CD14-positive monocyte (primary cell): ENCODE data around the gene DBT. TPM values are rescaled to one million over a fixed set of nuclear protein-coding genes. Genes with fewer than 3 reads are reported as not detected.

Source experiments
- DNase-seq, 3 donors: peaks; one replicate each; pipeline ENCODE4 v3.0.0-alpha.2; 2011 to 2022
- H2AFZ ChIP-seq: 2 replicates; pipeline ENCODE4 v1.6.0; 2012; ENCODE audit warnings: mild to moderate bottlenecking, low read depth, low read length, inconsistent platforms; ENCODE audit not compliant: insufficient read depth, poor library complexity, severe bottlenecking
- H3K27ac ChIP-seq, 2 donors: 1 replicate in 1 of 2; 2 replicates in 1 of 2; pipeline ENCODE4 v1.5.1; 2012 to 2013; ENCODE audit warnings: low read length in 2 of 2, control low read depth in 1 of 2, inconsistent platforms in 1 of 2, low read depth in 1 of 2, mild to moderate bottlenecking in 1 of 2
- H3K27me3 ChIP-seq, 2 donors: one replicate each; pipeline versions ENCODE4 v1.6.0 to v1.6.1; 2011 to 2013; ENCODE audit warnings: low read length in 2 of 2; ENCODE audit not compliant: control insufficient read depth in 2 of 2, insufficient read depth in 2 of 2
- H3K36me3 ChIP-seq, 2 donors: replicated peaks in 1 of 2; 1 replicate in 1 of 2; 2 replicates in 1 of 2; pipeline versions ENCODE4 v1.5.1 to v1.6.1; 2012 to 2013; ENCODE audit warnings: low read length in 2 of 2, control low read depth in 1 of 2, inconsistent platforms in 1 of 2, mild to moderate bottlenecking in 1 of 2; ENCODE audit not compliant: insufficient read depth in 2 of 2, control insufficient read depth in 1 of 2
- H3K4me1 ChIP-seq, 2 donors: 1 replicate in 1 of 2; 2 replicates in 1 of 2; pipeline versions ENCODE4 v1.5.1 to v1.6.1; 2012 to 2013; ENCODE audit warnings: low read length in 2 of 2, control low read depth in 1 of 2, inconsistent platforms in 1 of 2, mild to moderate bottlenecking in 1 of 2, moderate library complexity in 1 of 2; ENCODE audit not compliant: insufficient read depth in 2 of 2, control insufficient read depth in 1 of 2
- H3K4me2 ChIP-seq: replicated peaks from 2 replicates; pipeline ENCODE3; 2012; ENCODE audit warnings: low read length, moderate library complexity, mild to moderate bottlenecking; ENCODE audit not compliant: poor library complexity, severe bottlenecking; ENCODE audit errors: extremely low read depth
- H3K4me3 ChIP-seq, 3 experiments: fragments of 200-600 bp in 1 of 3; sonication (generic) in 1 of 3; replicated peaks in 1 of 3; 1 replicate in 2 of 3; 2 replicates in 1 of 3; pipeline ENCODE4 v1.5.1; 2011 to 2013; ENCODE audit warnings: low read length in 3 of 3, mild to moderate bottlenecking in 3 of 3, control low read depth in 2 of 3, low read depth in 2 of 3, inconsistent platforms in 1 of 3, moderate library complexity in 1 of 3
- H3K79me2 ChIP-seq: 2 replicates; pipeline ENCODE4 v1.6.0; 2012; ENCODE audit warnings: mild to moderate bottlenecking, control low read depth, inconsistent platforms, low read length, moderate library complexity; ENCODE audit not compliant: insufficient read depth
- H3K9ac ChIP-seq: 2 replicates; pipeline ENCODE4 v1.6.0; 2017; ENCODE audit warnings: low read length, mild to moderate bottlenecking; ENCODE audit not compliant: insufficient read depth, poor library complexity, severe bottlenecking
- H3K9me3 ChIP-seq, 2 donors: replicated peaks in 1 of 2; 1 replicate in 1 of 2; 2 replicates in 1 of 2; pipeline versions ENCODE4 v1.5.1 to v1.6.1; 2012 to 2013; ENCODE audit warnings: low read length in 2 of 2, control low read depth in 1 of 2; ENCODE audit not compliant: control insufficient read depth in 1 of 2, insufficient read depth in 1 of 2
- H4K20me1 ChIP-seq: 2 replicates; pipeline ENCODE4 v1.6.0; 2012; ENCODE audit warnings: mild to moderate bottlenecking, low read length, control low read depth, moderate library complexity; ENCODE audit not compliant: insufficient read depth
- H3K27ac Mint-ChIP-seq, 7 donors: one replicate each; pipeline ENCODE4 v1.8.0; 2020; ENCODE audit warnings: mild to moderate bottlenecking in 7 of 7, mixed read lengths in 7 of 7, moderate library complexity in 6 of 7, inconsistent platforms in 2 of 7
- H3K27me3 Mint-ChIP-seq, 3 donors: one replicate each; pipeline ENCODE4 v1.8.0; 2021 to 2022; ENCODE audit warnings: low read depth in 3 of 3, mild to moderate bottlenecking in 3 of 3, mixed read lengths in 3 of 3, moderate library complexity in 3 of 3, inconsistent platforms in 1 of 3
- H3K36me3 Mint-ChIP-seq, 2 donors: one replicate each; pipeline ENCODE4 v1.8.0; 2020; ENCODE audit warnings: mixed read lengths in 2 of 2, inconsistent platforms in 1 of 2, mild to moderate bottlenecking in 1 of 2
- H3K4me1 Mint-ChIP-seq: one replicate; pipeline ENCODE4 v1.8.0; 2020; ENCODE audit warnings: mild to moderate bottlenecking, mixed read lengths
- H3K4me3 Mint-ChIP-seq, 2 donors: one replicate each; pipeline ENCODE4 v1.8.0; 2020; ENCODE audit warnings: mild to moderate bottlenecking in 2 of 2, mixed read lengths in 2 of 2, moderate library complexity in 1 of 2
- H3K9me3 Mint-ChIP-seq, 7 donors: one replicate each; pipeline ENCODE4 v1.8.0; 2020 to 2022; ENCODE audit warnings: mixed read lengths in 7 of 7, mild to moderate bottlenecking in 6 of 7, moderate library complexity in 6 of 7, inconsistent platforms in 2 of 7
- WGBS: methylation state at CpG from one replicate; pipeline ENCODE4 v1.1.5; 2013; ENCODE audit warnings: missing lambda C conversion rate; ENCODE audit not compliant: insufficient coverage; 5-methylcytosine and 5-hydroxymethylcytosine counted together
- intact Hi-C, 2 donors: fragments of 100-400 bp; cut with micrococcal nuclease; formaldehyde crosslinking; loops; one replicate each; pipeline versions ENCODE4 v1.15.0 to v1.15.1; 2023
- polyA plus RNA-seq, 3 donors: library from polyadenylated mRNA; depleted of rRNA in 1 of 3; unstranded in 2 of 3; stranded (reverse) in 1 of 3; fragments of 300-500 nt in 2 of 3; fragments of >200 nt in 1 of 3; fragmentation: Illumina TruSeq in 2 of 3; gene quantifications; 1 replicate in 2 of 3; 2 replicates in 1 of 3; pipeline ENCODE4 v1.2.3, GENCODE V29; 2012 to 2021
- TF ChIP-seq, protein P1 (sequence below): fragments of 200-600 bp; IDR thresholded peaks from one replicate; pipeline ENCODE4 v1.8.0; 2022; ENCODE audit warnings: antibody characterized with exemption, mild to moderate bottlenecking

The DBT gene
- polyA plus RNA-seq, 3 donors = 1.1 to 2.7 (median 1.5) TPM

- no peak overlapping the region for H2AFZ ChIP-seq
- peaks cover 49 to 56% of the 10 kb centered on the region in 2 donors for H3K36me3 ChIP-seq
- H3K27me3 ChIP-seq = no peaks in the 10 kb centered on the region
- H3K9me3 ChIP-seq = peaks cover 0 to 2% of the 10 kb centered on the region in 2 donors
- Mint-ChIP-seq H3K27ac (peak overlapping the region in 1 of 7 donors; percentile 10), H3K36me3 (peaks cover 54 to 55% of the 10 kb centered on the region in 2 donors), H3K9me3 (peaks cover 6 to 17% (median 12%) of the 10 kb centered on the region in 7 donors), H3K4me3 (no peak overlapping the region), H3K27me3 (no peaks in the 10 kb centered on the region), H3K4me1 (peaks cover 32% of the 10 kb centered on the region)
- H3K4me1 ChIP-seq = peaks cover 18 to 23% of the 10 kb centered on the region in 2 donors
- intact Hi-C loops = loop anchor here (5.0 to 10.0 kb wide), 5 partner anchors 36 to 231 kb away; partner anchors contain the start of genes CDC14A (in 2 of the 2), SASS6 (in 2 of the 2) and TRMT13 (in 2 of the 2)
- TF ChIP-seq, protein P1, sequence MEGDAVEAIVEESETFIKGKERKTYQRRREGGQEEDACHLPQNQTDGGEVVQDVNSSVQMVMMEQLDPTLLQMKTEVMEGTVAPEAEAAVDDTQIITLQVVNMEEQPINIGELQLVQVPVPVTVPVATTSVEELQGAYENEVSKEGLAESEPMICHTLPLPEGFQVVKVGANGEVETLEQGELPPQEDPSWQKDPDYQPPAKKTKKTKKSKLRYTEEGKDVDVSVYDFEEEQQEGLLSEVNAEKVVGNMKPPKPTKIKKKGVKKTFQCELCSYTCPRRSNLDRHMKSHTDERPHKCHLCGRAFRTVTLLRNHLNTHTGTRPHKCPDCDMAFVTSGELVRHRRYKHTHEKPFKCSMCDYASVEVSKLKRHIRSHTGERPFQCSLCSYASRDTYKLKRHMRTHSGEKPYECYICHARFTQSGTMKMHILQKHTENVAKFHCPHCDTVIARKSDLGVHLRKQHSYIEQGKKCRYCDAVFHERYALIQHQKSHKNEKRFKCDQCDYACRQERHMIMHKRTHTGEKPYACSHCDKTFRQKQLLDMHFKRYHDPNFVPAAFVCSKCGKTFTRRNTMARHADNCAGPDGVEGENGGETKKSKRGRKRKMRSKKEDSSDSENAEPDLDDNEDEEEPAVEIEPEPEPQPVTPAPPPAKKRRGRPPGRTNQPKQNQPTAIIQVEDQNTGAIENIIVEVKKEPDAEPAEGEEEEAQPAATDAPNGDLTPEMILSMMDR = no peak
- peaks cover 55% of the 10 kb centered on the region for H3K79me2 ChIP-seq
- no peak overlapping the region for H3K4me3 ChIP-seq
- WGBS = no CpG with 5 or more reads among the region's 4 CpGs
- DNase-seq = no peak
- H3K27ac ChIP-seq = no peak overlapping the region
- H3K9ac ChIP-seq = no peak overlapping the region
- H4K20me1 ChIP-seq = peaks cover 17% of the 10 kb centered on the region
- H3K4me2 ChIP-seq = no peak overlapping the region
Observed at GRCh38 chr1:100268202-100268601, 18.6 kb upstream of the DBT start.

GRCh38 chr1:100267284-100267683 lies 17.6 kb upstream of the DBT start:
- no peaks in the 10 kb centered on the region for H3K27me3 ChIP-seq
- H3K4me3 Mint-ChIP-seq = peak overlapping the region in 1 of 2 donors; percentile 99
- H3K27me3 Mint-ChIP-seq = no peaks in the 10 kb centered on the region
- H3K36me3 Mint-ChIP-seq = peaks cover 52 to 59% of the 10 kb centered on the region in 2 donors
- intact Hi-C loops = loop anchor here (5.0 to 10.0 kb wide), 5 partner anchors 35 to 230 kb away; partner anchors contain the start of genes CDC14A (in 2 of the 2), SASS6 (in 2 of the 2) and TRMT13 (in 2 of the 2)
- peaks cover 32% of the 10 kb centered on the region for H3K4me1 Mint-ChIP-seq
- peaks cover 53% of the 10 kb centered on the region for H3K79me2 ChIP-seq
- peak overlapping the region; percentile 100 for H3K4me2 ChIP-seq
- TF ChIP-seq, protein P1 = no peak
- H2AFZ ChIP-seq = no peak overlapping the region
- H4K20me1 ChIP-seq = peaks cover 14% of the 10 kb centered on the region
- H3K27ac Mint-ChIP-seq = peak overlapping the region in 1 of 7 donors; percentile 96
- H3K36me3 ChIP-seq = peaks cover 40 to 47% of the 10 kb centered on the region in 2 donors
- H3K4me3 ChIP-seq = peak overlapping the region in 1 of 3 experiments; percentile 94
- peaks cover 8 to 23% (median 13%) of the 10 kb centered on the region in 7 donors for H3K9me3 Mint-ChIP-seq
- H3K4me1 ChIP-seq = peaks cover 18 to 23% of the 10 kb centered on the region in 2 donors
- DNase-seq = no peak
- H3K9ac ChIP-seq = peak overlapping the region; percentile 86
- H3K27ac ChIP-seq = peak overlapping the region in 1 of 2 donors; percentile 92
- peaks cover 0 to 2% of the 10 kb centered on the region in 2 donors for H3K9me3 ChIP-seq
- no CpG with 5 or more reads among the region's 1 CpG for WGBS
